NOMO-1 (cell line): ENCODE measurements around the gene DISP2.

ENCODE experiments used
- DNase-seq, 2 experiments: peaks; one replicate each; lab custom pipeline; 2025; ENCODE audit not compliant: unreplicated experiment in 2 of 2; lab: John Stamatoyannopoulos, UW

DISP2 gene

GRCh38 chr15:40382580-40383456 is 24.8 kb downstream of the DISP2 start, which contains the start of gene KNSTRN:
Gene KNSTRN, plus strand, starts transcription at chr15:40382721. Its CDS starts 115 bp downstream, at chr15:40382836.
- peak; percentile 86 to 93 for DNase-seq

DNA sequence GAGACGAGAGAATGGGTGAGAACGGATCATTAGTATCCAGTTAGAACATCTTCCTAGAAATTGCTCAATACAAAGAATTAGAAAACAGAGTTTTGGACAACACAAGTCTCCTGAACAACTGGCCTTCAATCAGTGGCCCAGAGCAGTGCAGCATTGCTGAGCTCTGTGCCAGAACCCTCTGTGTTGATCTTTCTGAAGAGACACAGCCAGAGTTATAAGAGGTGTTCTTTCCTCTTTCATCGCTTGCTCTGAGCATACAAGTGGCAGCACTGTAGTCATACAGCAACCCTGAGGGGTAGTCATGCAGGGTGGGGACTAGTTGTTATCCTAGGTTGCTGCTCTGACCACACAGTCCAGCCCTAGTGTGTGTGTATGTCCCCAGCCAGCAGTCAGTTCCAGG is 28.5 kb downstream of the DISP2 start:
- no peak for DNase-seq

- peak; percentile 90 to 95 for DNase-seq
These were observed 31.2 kb downstream of the DISP2 start for GRCh38 chr15:40388941-40389823.

DNA sequence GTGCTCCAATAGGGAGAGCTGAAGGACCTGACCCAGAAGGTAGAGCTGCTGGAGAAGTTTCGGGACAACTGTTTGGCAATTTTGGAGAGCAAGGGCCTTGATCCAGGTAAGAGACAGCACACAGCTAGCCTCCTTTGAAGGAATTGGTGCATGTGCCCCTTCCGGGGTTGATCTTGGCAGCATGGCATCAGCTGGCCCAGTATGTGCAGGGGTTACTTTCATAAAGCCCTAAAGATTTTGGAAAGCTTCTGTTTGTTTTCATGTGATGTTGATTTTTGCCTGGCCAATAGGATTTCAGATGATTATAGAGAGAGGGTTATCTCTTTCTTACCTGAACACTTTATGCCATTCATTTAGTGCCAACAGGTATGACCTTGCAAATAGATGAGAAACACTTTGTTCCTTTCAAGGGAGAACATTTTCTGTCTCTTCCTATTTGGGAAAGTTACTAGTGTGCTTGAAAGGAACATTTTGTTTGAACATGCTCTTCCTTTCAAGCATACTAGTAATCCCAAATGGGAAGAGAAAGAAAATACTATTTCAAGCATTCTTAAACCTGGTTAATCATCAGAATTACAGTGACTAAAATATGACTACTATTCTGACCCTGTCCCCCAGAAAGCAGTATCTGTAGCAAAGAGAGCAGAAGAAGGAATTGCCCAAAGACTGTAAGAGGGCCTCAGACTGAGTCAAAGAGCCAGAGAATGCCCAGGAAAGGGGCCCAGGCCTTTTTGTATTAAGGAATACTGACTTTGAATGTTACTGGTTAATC is 32.0 kb downstream of the DISP2 start:
- no peak for DNase-seq

- DNase-seq: no peak
These were observed 35.2 kb downstream of the DISP2 start for GRCh38 chr15:40392986-40393948.

GRCh38 chr15:40397688-40398412 is 39.8 kb downstream of the DISP2 start:
- no peak for DNase-seq

GRCh38 chr15:40398413-40398873 is 40.4 kb downstream of the DISP2 start:
- DNase-seq: peak; percentile 68 to 91

DNA sequence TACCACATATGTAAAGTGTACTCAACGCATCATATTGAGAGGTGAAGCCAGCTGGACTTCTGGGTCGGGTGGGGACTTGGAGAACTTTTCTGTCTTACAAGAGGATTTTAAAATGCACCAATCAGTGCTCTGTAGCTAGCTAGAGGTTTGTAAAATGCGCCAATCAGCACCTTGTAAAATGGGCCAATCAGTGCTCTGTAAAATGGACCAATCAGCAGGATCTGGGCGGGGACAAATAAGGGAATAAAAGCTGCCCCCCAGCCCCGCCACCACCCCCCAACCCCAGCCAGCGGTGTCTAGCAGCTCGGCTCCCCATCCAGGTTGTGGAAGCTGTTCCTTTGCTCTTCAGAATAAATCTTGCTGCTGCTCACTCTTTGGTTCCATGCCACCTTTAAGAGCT is 41.4 kb downstream of the DISP2 start:
- no peak for DNase-seq

DNA sequence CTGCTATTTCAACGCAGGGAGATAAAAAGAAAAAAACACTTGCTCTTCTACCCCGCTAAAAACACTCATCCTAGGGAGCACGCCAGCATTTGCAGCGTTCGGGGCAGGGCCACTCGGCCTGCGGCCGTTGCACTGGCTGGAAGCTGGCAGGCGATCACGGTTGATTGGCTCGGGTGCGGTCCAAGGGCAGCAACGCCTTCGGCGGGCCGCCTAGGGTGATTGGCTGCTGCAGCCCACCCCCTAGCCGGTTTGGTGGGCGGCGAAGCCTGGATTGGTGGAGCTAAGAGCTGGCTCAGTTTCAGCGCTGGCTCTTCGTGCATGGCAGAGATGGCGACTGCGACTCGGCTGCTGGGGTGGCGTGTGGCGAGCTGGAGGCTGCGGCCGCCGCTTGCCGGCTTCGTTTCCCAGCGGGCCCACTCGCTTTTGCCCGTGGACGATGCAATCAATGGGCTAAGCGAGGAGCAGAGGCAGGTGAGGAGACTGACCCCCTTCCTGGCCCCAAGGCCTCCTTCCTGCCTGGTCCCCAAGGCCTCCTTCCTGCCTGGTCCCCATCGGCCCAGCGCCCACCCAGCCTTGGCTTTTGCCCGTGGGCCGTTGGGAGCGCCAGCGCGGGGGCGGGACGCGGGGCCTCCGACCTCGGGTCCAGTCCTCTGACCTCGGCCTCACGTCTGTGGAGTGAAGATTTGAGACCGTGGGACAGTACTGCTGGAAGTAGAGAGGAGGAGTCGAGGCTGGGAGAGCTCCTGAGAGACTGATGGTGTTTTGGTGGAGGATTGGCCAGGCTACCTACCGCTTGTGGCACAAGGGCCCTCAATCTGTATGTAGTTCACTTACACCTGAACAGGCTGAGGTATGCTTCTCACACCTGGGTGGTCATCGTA is 47.7 kb downstream of the DISP2 start, which contains the start of gene IVD:
Gene IVD, plus strand, starts transcription at position 295 of the 881 bp plus-strand sequence. Its CDS starts 33 bp downstream, at position 328.
- DNase-seq: peak; percentile 94 to 96

GRCh38 chr15:40407330-40407990 is 49.4 kb downstream of the DISP2 start:
- peak in 1 of 2 experiments; percentile 33 for DNase-seq

GRCh38 chr15:40409366-40409765 is 51.3 kb downstream of the DISP2 start:
- no peak for DNase-seq

GRCh38 chr15:40410476-40410875 is 52.5 kb downstream of the DISP2 start:
- DNase-seq: no peak

GRCh38 chr15:40412095-40412759 is 54.2 kb downstream of the DISP2 start:
- no peak for DNase-seq

DNA sequence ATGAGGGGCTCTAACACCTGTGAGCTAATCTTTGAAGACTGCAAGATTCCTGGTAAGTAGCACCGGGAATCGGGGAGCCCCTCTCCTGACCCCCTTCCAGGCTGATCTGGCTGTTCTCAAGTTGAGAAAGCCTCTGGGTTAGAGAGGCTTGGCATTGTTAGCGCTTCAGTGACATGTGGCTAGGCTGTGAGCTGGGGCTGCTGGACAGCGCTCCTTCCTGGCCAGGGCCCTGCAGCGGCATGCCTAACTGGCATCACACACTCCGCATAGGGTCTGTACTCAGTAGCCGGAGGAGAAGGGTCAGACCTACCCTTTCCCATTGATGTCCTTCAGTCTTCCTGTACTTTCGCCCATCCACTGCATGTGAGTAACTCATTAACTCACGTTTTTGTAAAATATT is 55.0 kb downstream of the DISP2 start:
- no peak for DNase-seq

DNA sequence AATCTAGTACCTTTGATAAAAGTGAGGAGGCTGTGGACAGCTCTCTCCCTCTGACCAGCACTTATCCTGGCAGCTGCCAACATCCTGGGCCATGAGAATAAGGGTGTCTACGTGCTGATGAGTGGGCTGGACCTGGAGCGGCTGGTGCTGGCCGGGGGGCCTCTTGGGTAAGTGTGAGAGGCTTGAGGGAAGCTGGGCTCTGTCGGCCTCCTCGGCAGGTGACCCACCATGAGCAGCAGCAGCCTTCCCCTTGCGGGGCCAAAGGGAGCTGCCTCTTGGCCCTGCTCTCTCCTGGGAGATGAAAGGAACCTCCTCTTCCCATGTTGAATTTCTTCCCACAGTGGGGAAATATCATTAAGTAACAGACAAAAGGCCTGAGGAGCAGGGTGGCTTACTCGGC is 56.8 kb downstream of the DISP2 start:
- DNase-seq: no peak

GRCh38 chr15:40415226-40415625 is 57.2 kb downstream of the DISP2 start:
- DNase-seq: no peak

GRCh38 chr15:40416056-40416455 is 58.0 kb downstream of the DISP2 start:
- DNase-seq: no peak
